ENCODE measurements around the gene NARS2. TPM values are rescaled to one million over a fixed set of nuclear protein-coding genes. Genes with fewer than 3 reads are reported as not detected.
A peak's percentile ranks its signal among the peaks of the same experiment; 100 is the strongest.

NARS2 gene
- total and polyA plus RNA-seq, 9 of the 15 experiments (the other 6 are each of a cell fraction or from before 2014, with no cell fraction given), result 26.8 to 48.0 (median 34.2) TPM

- TF ChIP-seq SUPT5H (IDR thresholded peaks at IDR 0.05) (peak; percentile 63; the same call in 1 of the 2 replicates), ZFP30 (CRISPR knock-in tag; IDR thresholded peaks at IDR 0.05; ENCODE audit: borderline replicate concordance) (no peak), TEAD1 (CRISPR knock-in tag; IDR thresholded peaks at IDR 0.05) (0 out of 4 replicates have a peak, but pooled peaks of 1 of the 2 experiments have one; percentile 67), SMAD3 (CRISPR knock-in tag; conservative IDR thresholded peaks at IDR 0.05) (no peak), TSC22D4 (tag; IDR thresholded peaks at IDR 0.05) (no peak), RERE (CRISPR knock-in tag; IDR thresholded peaks at IDR 0.05; ENCODE audit: borderline replicate concordance) (no peak), ZFX (CRISPR knock-in tag; IDR thresholded peaks at IDR 0.05) (peak; percentile 70), RB1 (IDR thresholded peaks at IDR 0.05; ENCODE audit: low read depth) (peak; percentile 93), ZNF766 (CRISPR knock-in tag; conservative IDR thresholded peaks at IDR 0.05) (peak; percentile 97), SOX6 (IDR thresholded peaks at IDR 0.05) (peak; percentile 40), MAZ (CRISPR knock-in tag; conservative IDR thresholded peaks at IDR 0.05 in 1 of 2, IDR thresholded peaks at IDR 0.05 in 1 of 2) (peak; percentile 58 to 75; a peak in 2 of 4 replicates), ZNF431 (CRISPR knock-in tag; IDR thresholded peaks at IDR 0.05) (peak; percentile 67; the same call in 1 of the 2 replicates), CREM (IDR thresholded peaks at IDR 0.05; ENCODE audit: low read depth) (peak; percentile 19; the same call in 1 of the 2 replicates), EP400 (IDR thresholded peaks at IDR 0.05) (peak; percentile 29; the same call in 1 of the 2 replicates), GTF2E2 (tag; IDR thresholded peaks at IDR 0.05) (0 out of 2 replicates have a peak, but pooled peaks have one; percentile 30)
Observed at GRCh38 chr11:78417888-78418583, 156.6 kb downstream of the NARS2 start (continued).

All from K562 (cell line).